Measurements from ENCODE around the gene SLC10A3.

DNA sequence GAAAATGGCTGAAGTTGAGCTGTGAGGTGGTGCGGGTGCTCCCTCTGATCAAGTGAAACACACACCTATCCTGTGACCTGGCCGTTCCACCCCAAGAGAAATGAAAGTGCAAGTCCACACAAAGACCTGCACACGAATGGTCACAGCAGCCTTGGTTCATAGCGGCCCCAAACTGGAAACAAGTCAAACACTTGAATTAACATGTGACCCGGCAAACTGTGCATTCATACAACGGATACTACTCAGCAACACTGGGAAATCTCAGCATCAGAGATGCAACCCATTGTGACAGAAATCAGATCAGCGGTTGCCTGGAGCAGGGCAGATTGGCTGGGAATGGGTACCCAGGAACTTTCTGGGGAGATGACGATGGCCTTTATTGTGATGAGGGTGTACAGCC lies 48.6 kb upstream of the SLC10A3 start:
- no peak for TF ChIP-seq CTCF (IDR thresholded peaks at IDR 0.05)
- TF ChIP-seq POLR2A (IDR thresholded peaks at IDR 0.05) = no peak
